GM19023 (cell line): ENCODE results near the gene KSR1.
"Not testable (repeated sequence)": the region's sequence is repeated elsewhere in the genome, so short reads cannot be mapped to it uniquely, and the experiment has no call there.

ENCODE experiments used
- ATAC-seq: cut with Tn5 transposase; IDR thresholded peaks from one replicate; pipeline ENCODE4 v1.9.1; 2021; ENCODE audit warnings: mild to moderate bottlenecking, moderate library complexity; ENCODE audit not compliant: unreplicated experiment

KSR1 gene

GRCh38 chr17:27425991-27426390 lies 30.3 kb upstream of the KSR1 start:
- no peak for ATAC-seq

- not testable (repeated sequence) for ATAC-seq
Observed at GRCh38 chr17:27426471-27426870, 29.8 kb upstream of the KSR1 start.

GRCh38 chr17:27427166-27427862 lies 28.9 kb upstream of the KSR1 start:
- ATAC-seq, result not testable (repeated sequence)

GRCh38 chr17:27428781-27429505 lies 27.3 kb upstream of the KSR1 start:
- no peak for ATAC-seq

GRCh38 chr17:27429666-27430382 lies 26.4 kb upstream of the KSR1 start:
- ATAC-seq, result no peak

- ATAC-seq, result no peak
Observed at GRCh38 chr17:27430383-27430840, 25.8 kb upstream of the KSR1 start.

- ATAC-seq, result no peak
Observed at GRCh38 chr17:27430882-27431491, 25.3 kb upstream of the KSR1 start.

- ATAC-seq, result no peak
Observed at GRCh38 chr17:27433521-27433920, 22.7 kb upstream of the KSR1 start.

GRCh38 chr17:27435431-27436070 lies 20.7 kb upstream of the KSR1 start:
- not testable (repeated sequence) for ATAC-seq

GRCh38 chr17:27438348-27438998 lies 17.8 kb upstream of the KSR1 start:
- no peak for ATAC-seq

- no peak for ATAC-seq
Observed at GRCh38 chr17:27439342-27439741, 16.9 kb upstream of the KSR1 start.

- ATAC-seq, result no peak
Observed at GRCh38 chr17:27442702-27443101, 13.5 kb upstream of the KSR1 start.

GRCh38 chr17:27443491-27443890 lies 12.8 kb upstream of the KSR1 start:
- ATAC-seq, result no peak

- ATAC-seq, result no peak
Observed at GRCh38 chr17:27445971-27446370, 10.3 kb upstream of the KSR1 start.

GRCh38 chr17:27446569-27447301 lies 9.5 kb upstream of the KSR1 start:
- ATAC-seq, result no peak

GRCh38 chr17:27448534-27448933 lies 7.7 kb upstream of the KSR1 start:
- ATAC-seq, result not testable (repeated sequence)

GRCh38 chr17:27449541-27449940 lies 6.7 kb upstream of the KSR1 start:
- no peak for ATAC-seq

- ATAC-seq, result no peak
Observed at GRCh38 chr17:27449988-27450387, 6.3 kb upstream of the KSR1 start.

GRCh38 chr17:27450416-27450815 lies 5.8 kb upstream of the KSR1 start:
- no peak for ATAC-seq

GRCh38 chr17:27451906-27452305 lies 4.3 kb upstream of the KSR1 start:
- ATAC-seq, result no peak
